ENCODE data around the gene ROCK2.

Gene ROCK2

GRCh38 chr2:11182951-11183350 lies 161.5 kb downstream of the ROCK2 start:
- POLR2A ChIA-PET (ENCODE audit: low non-redundant PET): no interaction called here
- CTCF ChIA-PET: interaction anchor here (0.7 kb wide), 1 partner anchor 50 kb away, joined by 3 read pairs; a partner anchor contains a TSS
- no peak for TF ChIP-seq CTCF (conservative IDR thresholded peaks at IDR 0.05; ENCODE audit: low read depth)

GRCh38 chr2:11180653-11181052 lies 163.8 kb downstream of the ROCK2 start:
- CTCF ChIA-PET: no interaction called here

More at GRCh38 chr2:11182951-11183350, 161.5 kb downstream of the ROCK2 start:
- no peak for DNase-seq (ENCODE audit: low spot score)
- no peak overlapping the region for H3K27ac ChIP-seq

GRCh38 chr2:11179899-11180298 lies 164.5 kb downstream of the ROCK2 start:
- POLR2A ChIA-PET (ENCODE audit: low non-redundant PET): no interaction called here
- no peak overlapping the region for H3K27ac ChIP-seq
- CTCF ChIA-PET: interaction anchor here (0.6 kb wide), 1 partner anchor 47 kb away, joined by 3 read pairs; a partner anchor contains a TSS
- TF ChIP-seq CTCF (conservative IDR thresholded peaks at IDR 0.05; ENCODE audit: low read depth): no peak
- no peak for DNase-seq (ENCODE audit: low spot score)

More at GRCh38 chr2:11180653-11181052, 163.8 kb downstream of the ROCK2 start:
- H3K27ac ChIP-seq: no peak overlapping the region
- DNase-seq (ENCODE audit: low spot score): no peak
- TF ChIP-seq CTCF (conservative IDR thresholded peaks at IDR 0.05; ENCODE audit: low read depth): no peak
- POLR2A ChIA-PET (ENCODE audit: low non-redundant PET): no interaction called here

- ChIA-PET POLR2A (ENCODE audit: low non-redundant PET) (no interaction called here), CTCF (interaction anchor here (0.6 kb wide), 1 partner anchor 46 kb away, joined by 3 read pairs; a partner anchor contains a TSS)
- no peak for TF ChIP-seq CTCF (conservative IDR thresholded peaks at IDR 0.05; ENCODE audit: low read depth)
- DNase-seq (ENCODE audit: low spot score): no peak
- H3K27ac ChIP-seq: no peak overlapping the region
Observed at GRCh38 chr2:11179196-11179595, 165.2 kb downstream of the ROCK2 start.

GRCh38 chr2:11177871-11178690 lies 166.4 kb downstream of the ROCK2 start:
- ChIA-PET CTCF (interaction anchor here (0.7 kb wide), 1 partner anchor 284 kb away, joined by 4 read pairs; no protein-coding TSS in a partner anchor), POLR2A (ENCODE audit: low non-redundant PET) (no interaction called here)
- H3K27ac ChIP-seq: no peak overlapping the region
- DNase-seq (ENCODE audit: low spot score): no peak
- TF ChIP-seq CTCF (conservative IDR thresholded peaks at IDR 0.05; ENCODE audit: low read depth): no peak

GRCh38 chr2:11175293-11175795 lies 169.1 kb downstream of the ROCK2 start:
- TF ChIP-seq CTCF (conservative IDR thresholded peaks at IDR 0.05; ENCODE audit: low read depth): no peak
- H3K27ac ChIP-seq: no peak overlapping the region
- no peak for DNase-seq (ENCODE audit: low spot score)
- POLR2A ChIA-PET (ENCODE audit: low non-redundant PET): no interaction called here
- CTCF ChIA-PET: interaction anchor here (0.6 to 0.7 kb wide), 3 partner anchors 42 to 1522 kb away, joined by 3 to 5 read pairs (median 3); a partner anchor contains a TSS
